GM12878 (cell line): ENCODE measurements around the gene MFSD11. TPM values are rescaled to one million over a fixed set of nuclear protein-coding genes. Genes with fewer than 3 reads are reported as not detected.
A peak's percentile ranks its signal among the peaks of the same experiment; 100 is the strongest.

Experiments
- ATAC-seq: fragments of 200-7000 bp; cut with Tn5 transposase; 3 replicates; pipeline ENCODE4 v1.9.1; 2020; ENCODE audit warnings: mild to moderate bottlenecking, moderate library complexity
- BruUV-seq: library from RNA; stranded (reverse); fragments of 400-500 nt; replicated peaks from 2 replicates; lab custom pipeline; 2021; lab: Mats Ljungman, UMichigan
- CTCF ChIA-PET: fragments of 300-600 bp; sonication (Branson Sonifier 250); formaldehyde crosslinking; extraction: SDS; loops from one replicate; lab custom pipeline; 2021; ENCODE audit warnings: inconsistent platforms; lab: Yijun Ruan, JAX
- POLR2A ChIA-PET: fragments of 350-600 bp; formaldehyde crosslinking; extraction: SDS; loops from one replicate; lab custom pipeline; 2021; ENCODE audit warnings: inconsistent platforms; lab: Charles Lee
- RAD21 ChIA-PET: fragments of 300-600 bp; sonication (Branson Sonifier 250); formaldehyde crosslinking; loops from one replicate; lab custom pipeline; 2023; ENCODE audit warnings: antibody characterized with exemption; ENCODE audit not compliant: unreplicated experiment; lab: Charles Lee
- SMC1A ChIA-PET: fragments of 300-600 bp; sonication (Branson Sonifier 250); formaldehyde crosslinking; loops from one replicate; lab custom pipeline; 2023; ENCODE audit not compliant: unreplicated experiment, uncharacterized antibody; lab: Charles Lee
- DNase-seq: peaks from one replicate; pipeline ENCODE4 v3.0.0-alpha.2; 2011; ENCODE audit warnings: low read depth, low spot score
- FAIRE-seq: peaks from 3 replicates; lab custom pipeline; 2011; peaks lifted over from hg19 to GRCh38; lab: Jason Lieb, UNC
- H2AFZ ChIP-seq: 2 replicates; pipeline ENCODE4 v1.6.0; 2011; ENCODE audit warnings: low read depth, low read length, control low read depth; ENCODE audit not compliant: control insufficient read depth
- H3K27ac ChIP-seq: 2 replicates; pipeline ENCODE4 v1.5.1; 2011; ENCODE audit warnings: control low read depth; ENCODE audit not compliant: control insufficient read depth, insufficient read depth
- H3K27me3 ChIP-seq, 2 experiments: replicated peaks in 1 of 2; 2 replicates each; pipeline versions ENCODE4 v1.6.0 to v1.6.1; 2011; ENCODE audit warnings: low read length in 1 of 2; ENCODE audit not compliant: control insufficient read depth in 2 of 2, insufficient read depth in 2 of 2
- H3K36me3 ChIP-seq, 2 experiments: 2 replicates each; pipeline ENCODE4 v1.5.1; 2011; ENCODE audit warnings: low read length in 1 of 2; ENCODE audit not compliant: control insufficient read depth in 2 of 2, insufficient read depth in 2 of 2
- H3K4me1 ChIP-seq: 2 replicates; pipeline ENCODE4 v1.6.1; 2011; ENCODE audit warnings: mild to moderate bottlenecking, low read length, moderate library complexity, mixed read lengths; ENCODE audit not compliant: control insufficient read depth, insufficient read depth
- H3K4me2 ChIP-seq: 2 replicates; pipeline ENCODE4 v1.6.0; 2011; ENCODE audit warnings: control low read depth; ENCODE audit not compliant: control insufficient read depth, insufficient read depth
- H3K4me3 ChIP-seq: fragments of 200-600 bp; sonication (generic); 2 replicates; pipeline ENCODE4 v1.5.1; 2016
- H3K79me2 ChIP-seq: 2 replicates; pipeline ENCODE4 v1.6.0; 2011; ENCODE audit warnings: low read length; ENCODE audit not compliant: control insufficient read depth, insufficient read depth
- H3K9ac ChIP-seq: 2 replicates; pipeline ENCODE4 v1.8.0; 2011; ENCODE audit warnings: low read length, control low read depth, mixed read lengths; ENCODE audit not compliant: control insufficient read depth, insufficient read depth
- H3K9me3 ChIP-seq: replicated peaks from 3 replicates; pipeline ENCODE4 v1.5.1; 2011; ENCODE audit warnings: mild to moderate bottlenecking, low read length; ENCODE audit not compliant: control insufficient read depth, insufficient read depth
- H4K20me1 ChIP-seq: 2 replicates; pipeline ENCODE4 v1.6.0; 2011; ENCODE audit not compliant: control insufficient read depth, insufficient read depth
- EGR1 ChIP-seq, 2 experiments: IDR thresholded peaks; 1 replicate in 1 of 2; 2 replicates in 1 of 2; pipeline ENCODE4 v1.6.1; 2011 to 2012; ENCODE audit warnings: low read depth in 2 of 2, low read length in 2 of 2, borderline replicate concordance in 1 of 2, mild to moderate bottlenecking in 1 of 2, moderate library complexity in 1 of 2
- POLR2A ChIP-seq: IDR thresholded peaks from 2 replicates; pipeline ENCODE4 v1.6.1; 2011; ENCODE audit warnings: low read depth, mild to moderate bottlenecking, low read length
- ZBTB40 ChIP-seq: fragments of 450-650 bp; IDR thresholded peaks from 2 replicates; pipeline ENCODE4 v1.6.1; 2016; ENCODE audit warnings: mild to moderate bottlenecking, moderate library complexity, borderline replicate concordance
- ZNF207 ChIP-seq: fragments of 450-650 bp; IDR thresholded peaks from 2 replicates; pipeline ENCODE4 v1.6.1; 2014; ENCODE audit warnings: antibody characterized with exemption, mild to moderate bottlenecking, borderline replicate concordance
- WGBS: methylation state at CpG from one replicate; pipeline ENCODE4 v1.1.6; 2016; ENCODE audit warnings: low lambda C conversion rate; ENCODE audit not compliant: insufficient replicate concordance, insufficient coverage; ENCODE audit errors: missing lambda C conversion rate; 5-methylcytosine and 5-hydroxymethylcytosine counted together
- in situ Hi-C: fragments of 300-500 bp; cut with MboI; formaldehyde crosslinking; loops from 9 replicates; pipeline ENCODE4 v1.14.3; 2018; ENCODE audit warnings: mixed read lengths
- intact Hi-C: fragments of 100-400 bp; cut with micrococcal nuclease; formaldehyde crosslinking; loops from one replicate; pipeline ENCODE4 v1.14.2; 2022; ENCODE audit not compliant: unreplicated experiment
- polyA plus RNA-seq, 11 experiments: library from polyadenylated mRNA; depleted of rRNA in 4 of 11; unstranded in 6 of 11; stranded (reverse) in 5 of 11; fragments of >200 nt; fragmentation: Nextera tagmentation in 4 of 11; fragmentation: Illumina TruSeq in 1 of 11; extraction: Ambion mirVana in 4 of 11; extraction: Trizol in 1 of 11; gene quantifications; 1 replicate in 1 of 11; 2 replicates in 10 of 11; pipeline versions ENCODE4 v1.2.1 to v1.2.3, GENCODE V29; 2011 to 2016; ENCODE audit warnings: inconsistent platforms in 2 of 11, missing spikeins in 2 of 11, low read depth in 1 of 11
- total RNA-seq, 4 experiments: library from RNA; depleted of rRNA in 3 of 4; stranded (reverse); fragments of >200 nt in 3 of 4; fragmentation: Illumina TruSeq in 1 of 4; extraction: Trizol in 1 of 4; gene quantifications; 2 replicates each; pipeline versions ENCODE4 v1.2.1 to v1.2.3, GENCODE V29; 2013 to 2021

Gene MFSD11
- total and polyA plus RNA-seq, 10 of the 15 experiments (the other 5 are each of a cell fraction or from before 2014, with no cell fraction given), result 11.0 to 19.4 (median 15.5) TPM

DNA sequence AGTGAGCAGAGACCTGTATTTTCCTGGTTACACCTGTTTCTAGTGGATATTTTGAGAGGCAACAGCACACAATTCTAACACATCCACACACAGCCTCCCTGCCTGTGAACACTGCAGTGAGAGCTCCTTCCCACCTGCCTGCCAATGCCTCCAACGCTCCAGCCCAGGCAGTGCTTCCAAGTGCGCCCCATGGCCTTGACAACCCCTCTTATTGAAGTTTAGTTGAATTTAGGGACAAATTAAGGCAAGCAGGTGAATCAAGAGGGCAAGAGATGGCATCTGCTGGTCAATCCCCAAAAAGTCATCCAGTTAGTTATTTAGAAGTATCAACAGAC is 22.5 kb upstream of the MFSD11 start:
- Histone ChIP-seq H3K27ac (no peak overlapping the region), H3K27me3 (no peaks in the 10 kb centered on the region), H3K79me2 (no peaks in the 10 kb centered on the region), H2AFZ (no peak overlapping the region), H3K36me3 (peaks cover 12 to 38% of the 10 kb centered on the region in 2 experiments), H3K9me3 (no peaks in the 10 kb centered on the region), H3K4me2 (peak overlapping the region; percentile 30; the same call in 1 of the 2 replicates), H3K4me1 (peaks cover 8% of the 10 kb centered on the region), H3K4me3 (no peak overlapping the region), H3K9ac (no peak overlapping the region), H4K20me1 (peaks cover 5% of the 10 kb centered on the region)
- CTCF ChIA-PET, result interaction anchor here (0.7 to 6.5 kb wide), 6 partner anchors 11 to 91 kb away, joined by 3 to 65 read pairs (median 5); partner anchors contain the start of genes JMJD6 and METTL23
- FAIRE-seq (no peak), DNase-seq (no peak), ATAC-seq (no peak)
- TF ChIP-seq ZNF207 (no peak), EGR1 (IDR thresholded peaks at IDR 0.05; ENCODE audit: borderline replicate concordance in 1 of 2, low read depth in 2 of 2, low read length in 2 of 2) (no peak)
- BruUV-seq, result no TSS peak
- POLR2A ChIA-PET, result interaction anchor here (1.3 kb wide), 1 partner anchor 11 kb away, joined by 3 read pairs; the partner anchor contains the start of genes JMJD6 and METTL23
- RAD21 ChIA-PET, result interaction anchor here (0.7 kb wide), 1 partner anchor 9 kb away, joined by 3 read pairs; no protein-coding TSS in a partner anchor
- intact Hi-C loops (loop anchor here (10.0 kb wide), 1 partner anchor 91 kb away; no protein-coding TSS in a partner anchor), in situ Hi-C loops (no loop called here)
- SMC1A ChIA-PET, result no interaction called here
- 95% methylated on average over 2 of the region's 2 CpGs for WGBS

GRCh38 chr17:76716146-76716838 is 21.6 kb upstream of the MFSD11 start:
- Histone ChIP-seq H3K9me3 (no peaks in the 10 kb centered on the region), H3K9ac (no peak overlapping the region), H3K36me3 (peaks cover 17 to 47% of the 10 kb centered on the region in 2 experiments), H3K4me1 (peaks cover 8% of the 10 kb centered on the region), H3K4me3 (no peak overlapping the region), H4K20me1 (peaks cover 5% of the 10 kb centered on the region), H3K79me2 (no peaks in the 10 kb centered on the region), H3K4me2 (no peak overlapping the region), H2AFZ (no peak overlapping the region), H3K27me3 (no peaks in the 10 kb centered on the region), H3K27ac (no peak overlapping the region)
- ChIA-PET POLR2A (interaction anchor here (1.3 kb wide), 1 partner anchor 12 kb away, joined by 4 read pairs; no protein-coding TSS in a partner anchor), CTCF (interaction anchor here (0.8 to 6.5 kb wide), 3 partner anchors 10 to 158 kb away, joined by 3 to 65 read pairs (median 9); partner anchors contain the start of genes JMJD6 and METTL23), RAD21 (no interaction called here), SMC1A (no interaction called here)
- DNase-seq (no peak), ATAC-seq (no peak), FAIRE-seq (no peak)
- in situ Hi-C loops (no loop called here), intact Hi-C loops (loop anchor here (10.0 kb wide), 1 partner anchor 91 kb away; no protein-coding TSS in a partner anchor)
- BruUV-seq, result no TSS peak
- peak; percentile 43 for TF ChIP-seq POLR2A
- TF ChIP-seq ZBTB40, result no peak
- WGBS, result 69% methylated on average over 13 of the region's 13 CpGs
